Choroid plexus epithelial cell (primary cell): ENCODE measurements around the gene THSD1.
A peak's percentile ranks its signal among the peaks of the same experiment; 100 is the strongest.

Experiments
- DNase-seq: peaks from one replicate; pipeline ENCODE4 v3.0.0-alpha.2; 2010; ENCODE audit warnings: low read depth
- H3K4me3 ChIP-seq: 2 replicates; pipeline ENCODE4 v1.5.1; 2011; ENCODE audit warnings: low read depth, mild to moderate bottlenecking, control low read depth, low read length, moderate library complexity
- TF ChIP-seq, protein P1 (sequence below): conservative IDR thresholded peaks from 2 replicates; pipeline ENCODE4 v1.5.1; 2011; ENCODE audit warnings: low read depth, mild to moderate bottlenecking, control low read depth, inconsistent platforms, low read length, moderate library complexity

THSD1 gene

DNA sequence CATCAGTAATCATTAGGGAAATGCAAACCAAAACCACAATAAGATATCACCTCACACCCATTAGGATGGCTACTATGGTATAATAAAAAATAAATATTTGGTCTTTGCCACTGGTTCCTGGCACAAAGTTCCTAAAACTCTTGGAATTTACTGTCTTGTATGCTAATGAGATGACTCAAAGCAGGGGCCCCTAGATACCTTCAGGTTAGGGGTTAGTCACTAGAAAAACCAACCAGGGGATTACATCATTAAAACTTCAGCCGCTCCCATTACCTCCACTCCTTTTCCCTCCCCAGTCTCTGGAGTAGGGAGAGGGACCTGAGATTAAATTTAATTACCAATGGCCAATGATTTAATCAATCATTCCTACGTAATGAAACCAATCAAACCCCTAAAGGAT, 49.6 kb downstream of the THSD1 start:
- no peak overlapping the region for H3K4me3 ChIP-seq
- peak; percentile 34 for DNase-seq
- TF ChIP-seq, protein P1, sequence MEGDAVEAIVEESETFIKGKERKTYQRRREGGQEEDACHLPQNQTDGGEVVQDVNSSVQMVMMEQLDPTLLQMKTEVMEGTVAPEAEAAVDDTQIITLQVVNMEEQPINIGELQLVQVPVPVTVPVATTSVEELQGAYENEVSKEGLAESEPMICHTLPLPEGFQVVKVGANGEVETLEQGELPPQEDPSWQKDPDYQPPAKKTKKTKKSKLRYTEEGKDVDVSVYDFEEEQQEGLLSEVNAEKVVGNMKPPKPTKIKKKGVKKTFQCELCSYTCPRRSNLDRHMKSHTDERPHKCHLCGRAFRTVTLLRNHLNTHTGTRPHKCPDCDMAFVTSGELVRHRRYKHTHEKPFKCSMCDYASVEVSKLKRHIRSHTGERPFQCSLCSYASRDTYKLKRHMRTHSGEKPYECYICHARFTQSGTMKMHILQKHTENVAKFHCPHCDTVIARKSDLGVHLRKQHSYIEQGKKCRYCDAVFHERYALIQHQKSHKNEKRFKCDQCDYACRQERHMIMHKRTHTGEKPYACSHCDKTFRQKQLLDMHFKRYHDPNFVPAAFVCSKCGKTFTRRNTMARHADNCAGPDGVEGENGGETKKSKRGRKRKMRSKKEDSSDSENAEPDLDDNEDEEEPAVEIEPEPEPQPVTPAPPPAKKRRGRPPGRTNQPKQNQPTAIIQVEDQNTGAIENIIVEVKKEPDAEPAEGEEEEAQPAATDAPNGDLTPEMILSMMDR: no peak

DNA sequence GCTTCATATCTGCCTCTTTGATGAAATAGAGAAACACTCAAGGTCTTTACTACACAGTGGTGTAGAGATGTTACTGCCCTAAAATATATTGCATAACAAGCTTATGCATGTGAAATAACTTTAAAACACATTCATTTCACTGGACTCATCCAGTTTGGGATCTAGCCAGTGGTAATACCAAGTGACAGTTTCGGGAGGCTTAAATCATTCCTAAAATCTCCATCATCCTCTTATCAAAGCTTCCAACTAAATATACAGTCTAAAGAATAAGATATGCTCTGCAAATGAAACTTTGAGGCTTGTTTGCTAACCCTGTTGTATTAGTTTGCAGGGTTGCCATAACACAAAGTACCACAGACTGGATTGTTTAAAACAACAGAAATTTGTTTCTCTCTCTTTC, 52.8 kb downstream of the THSD1 start:
- TF ChIP-seq, protein P1: no peak
- peak; percentile 39 for DNase-seq
- H3K4me3 ChIP-seq: no peak overlapping the region

DNA sequence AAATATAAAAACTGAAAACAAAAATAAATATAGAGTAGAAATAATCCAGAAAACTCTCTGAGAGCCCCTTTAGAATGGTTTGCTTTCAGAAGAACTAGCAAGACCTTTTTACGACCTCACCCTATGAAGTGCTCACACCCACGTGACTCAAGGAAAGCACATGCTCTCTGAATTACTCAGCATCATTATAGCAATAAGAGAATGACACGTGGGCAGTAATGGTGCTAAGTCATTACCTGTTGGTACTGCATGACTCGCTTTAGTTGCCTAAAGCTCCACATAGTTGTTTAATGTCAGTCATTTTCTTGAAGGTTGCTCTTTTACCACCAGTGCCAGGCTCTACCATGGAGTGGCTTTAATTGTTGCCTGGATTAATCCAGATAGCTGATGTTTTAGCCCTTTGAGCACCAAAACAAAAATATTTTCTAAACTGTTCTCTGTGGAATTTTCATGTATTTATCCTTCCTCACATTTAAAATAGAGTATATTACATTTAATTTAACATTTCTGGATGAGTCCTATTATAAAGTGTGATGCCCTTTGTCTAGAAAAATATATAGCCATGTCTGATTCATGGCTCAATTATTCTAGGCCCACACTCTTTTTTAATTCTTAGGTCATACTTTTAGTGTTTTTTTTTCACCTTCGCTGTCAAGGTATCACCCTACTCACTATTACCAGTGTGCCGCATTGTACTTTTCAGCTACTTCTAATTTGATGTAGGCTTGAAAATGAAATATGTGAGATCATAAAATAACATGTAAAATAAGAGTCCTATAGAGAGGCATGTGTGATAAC, 56.8 kb downstream of the THSD1 start:
- TF ChIP-seq, protein P1: no peak
- H3K4me3 ChIP-seq: no peak overlapping the region
- peak; percentile 62 for DNase-seq

- TF ChIP-seq, protein P1: no peak
- no peak overlapping the region for H3K4me3 ChIP-seq
- DNase-seq: peak; percentile 76
These were observed 57.9 kb downstream of the THSD1 start for GRCh38 chr13:52348071-52348470.

- no peak for DNase-seq
- no peak overlapping the region for H3K4me3 ChIP-seq
These were observed 60.2 kb downstream of the THSD1 start for GRCh38 chr13:52345631-52346251.

DNA sequence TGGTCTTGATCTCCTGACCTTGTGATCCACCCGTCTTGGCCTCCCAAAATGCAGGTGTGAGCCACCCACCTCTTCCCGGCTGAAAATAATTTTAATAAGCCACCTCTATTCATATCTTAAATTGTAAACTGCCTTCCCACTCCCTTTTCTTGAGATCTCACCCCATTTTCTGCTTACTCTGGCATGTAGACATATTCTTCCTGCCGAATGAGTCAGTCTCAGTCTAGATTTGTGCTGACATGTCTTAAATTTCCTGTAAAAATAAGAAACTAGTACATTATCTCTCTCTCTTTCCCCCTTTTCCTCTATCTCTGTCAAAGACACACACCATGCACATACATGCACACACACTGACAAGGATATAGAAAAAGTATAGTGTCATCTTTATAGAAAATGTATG, 60.9 kb downstream of the THSD1 start:
- DNase-seq: peak; percentile 64
- TF ChIP-seq, protein P1: no peak
- no peak overlapping the region for H3K4me3 ChIP-seq

More at GRCh38 chr13:52345631-52346251, 60.2 kb downstream of the THSD1 start:
- TF ChIP-seq, protein P1: no peak
